T-helper 1 cell (primary cell): ENCODE results near the gene EHBP1L1.

ENCODE experiments used
- DNase-seq, 5 donors: peaks; one replicate each; pipeline ENCODE4 v3.0.0-alpha.2; 2012 to 2020

Gene EHBP1L1

DNA sequence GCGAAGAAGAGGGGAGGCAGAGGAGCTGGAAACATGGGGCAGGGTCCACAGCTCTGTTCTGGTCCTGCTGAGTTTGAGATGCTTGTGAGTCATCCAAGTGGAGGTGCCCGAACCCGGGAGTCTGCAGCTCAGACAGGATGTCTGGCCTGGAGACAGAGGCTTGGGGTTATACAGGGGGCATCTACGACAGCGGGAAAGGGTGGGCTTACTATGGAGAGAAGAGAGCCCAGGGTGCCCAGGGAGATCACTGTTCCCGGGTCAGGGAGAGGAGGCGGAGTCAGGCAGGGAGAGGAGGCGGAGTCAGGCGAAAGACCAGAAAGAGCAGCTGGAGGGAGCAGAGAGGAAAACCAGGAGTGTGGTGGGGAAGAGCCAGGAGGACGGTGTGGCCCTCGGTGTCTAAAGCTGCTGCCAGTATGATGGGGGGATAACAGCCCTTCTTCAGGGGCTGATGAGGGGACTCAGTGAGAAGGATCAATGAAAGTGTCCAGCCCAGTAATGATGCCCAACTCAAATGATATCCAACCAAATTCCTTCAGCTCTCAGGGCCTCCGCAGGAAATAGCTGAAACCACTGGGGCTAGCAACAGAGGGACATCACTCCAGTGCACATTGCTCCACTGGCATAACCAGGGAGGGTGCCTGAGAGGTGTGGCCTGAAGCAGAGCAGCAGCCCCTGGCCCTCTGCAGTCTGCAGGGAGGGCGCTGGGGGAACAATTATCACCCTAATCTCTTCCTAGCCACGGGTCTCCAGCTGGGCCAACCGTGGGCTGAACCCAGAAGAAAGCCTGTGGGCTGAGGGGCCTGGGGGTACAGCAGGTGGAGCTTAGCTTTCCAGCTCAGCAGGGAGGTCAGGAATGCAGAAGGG, 15.1 kb upstream of the EHBP1L1 start:
- no peak for DNase-seq

DNA sequence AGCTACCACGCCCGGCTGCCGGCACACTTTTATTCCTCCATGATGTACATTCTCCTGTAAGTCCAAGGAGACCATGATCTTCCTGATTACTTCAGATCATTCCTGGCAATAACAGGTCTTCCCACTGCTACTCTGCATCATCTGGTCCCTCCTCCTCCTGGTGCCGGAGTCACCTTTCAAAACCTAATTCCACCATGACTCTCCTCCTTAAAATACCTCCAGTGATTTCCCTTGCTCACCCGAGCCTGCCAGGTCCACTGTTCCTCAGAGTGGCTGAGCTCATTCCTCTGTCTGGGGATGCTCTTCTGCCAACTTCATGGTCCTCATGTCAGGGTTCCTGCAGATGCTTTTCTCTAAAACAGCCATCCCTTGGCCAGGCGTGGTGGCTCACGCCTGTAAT, 13.8 kb upstream of the EHBP1L1 start:
- no peak for DNase-seq

DNA sequence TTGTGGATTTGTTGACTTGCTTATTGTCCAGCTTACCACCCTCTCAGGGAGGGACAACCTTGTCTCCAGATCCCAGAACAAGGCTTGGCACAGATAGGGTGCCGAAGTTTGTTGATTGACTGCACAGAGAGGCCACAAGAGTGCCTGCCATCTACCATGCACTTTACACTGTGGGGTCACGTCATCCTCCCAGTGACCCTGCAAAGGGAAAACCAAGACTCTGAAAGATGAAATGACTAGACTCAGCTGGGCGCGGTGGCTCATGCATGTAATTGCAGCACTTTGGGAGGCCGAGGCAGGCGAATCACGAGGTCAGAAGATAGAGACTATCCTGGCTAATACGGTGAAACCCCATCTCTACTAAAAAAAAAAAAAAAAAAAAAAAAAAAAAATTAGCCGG, 13.1 kb upstream of the EHBP1L1 start:
- no peak for DNase-seq

DNA sequence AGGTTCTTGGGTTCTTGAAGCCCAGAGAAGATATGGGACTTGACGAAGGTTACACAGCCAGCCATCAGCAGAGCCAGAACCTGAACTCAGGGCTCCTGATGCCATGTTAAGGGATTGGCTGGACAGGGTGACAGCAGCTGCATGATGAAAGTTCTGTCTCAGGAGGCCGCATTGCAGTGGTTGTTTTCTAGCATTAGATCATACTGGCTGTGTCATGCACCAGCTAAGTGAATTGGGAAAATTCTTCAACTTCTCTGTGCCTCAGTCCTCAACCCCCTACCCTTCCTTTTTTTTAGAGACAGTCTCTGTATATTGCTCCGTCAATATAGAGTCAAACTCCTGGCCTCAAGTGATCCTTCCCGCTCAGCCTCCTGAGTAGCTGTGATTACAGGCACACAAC, 12.3 kb upstream of the EHBP1L1 start:
- DNase-seq, result no peak

DNA sequence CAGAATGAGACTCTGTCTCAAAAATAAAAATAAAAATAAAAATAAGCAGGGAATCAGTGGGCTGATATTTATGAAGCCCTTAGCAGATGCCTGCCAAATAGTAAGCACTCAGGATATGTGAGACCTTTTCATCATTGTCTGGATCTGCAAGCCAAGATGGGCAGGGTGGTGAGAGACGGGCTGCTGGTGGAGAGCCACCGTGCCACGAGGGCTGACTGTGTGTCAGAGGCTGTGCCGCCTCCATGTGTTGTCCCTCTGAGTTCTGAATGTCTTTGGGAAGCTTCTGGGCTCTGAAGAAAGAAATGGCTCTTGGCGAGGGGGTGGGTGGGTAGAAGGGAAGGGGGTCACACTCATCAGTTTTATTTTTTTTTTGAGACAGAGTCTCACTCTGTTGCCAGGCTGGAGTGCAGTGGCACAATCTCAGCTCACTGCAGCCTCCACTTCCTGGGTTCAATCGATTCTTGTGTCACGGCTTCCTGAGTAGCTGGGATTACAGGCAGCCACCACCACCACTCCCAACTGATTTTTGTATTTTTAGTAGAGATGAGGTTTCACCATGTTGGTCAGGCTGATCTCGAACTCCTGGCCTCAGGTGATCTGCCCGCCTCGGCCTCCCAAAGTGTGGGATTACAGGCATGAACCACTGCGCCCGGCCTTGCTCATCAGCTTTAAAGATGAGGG, 10.8 kb upstream of the EHBP1L1 start:
- peak in 1 of 5 donors; percentile 57 for DNase-seq

DNA sequence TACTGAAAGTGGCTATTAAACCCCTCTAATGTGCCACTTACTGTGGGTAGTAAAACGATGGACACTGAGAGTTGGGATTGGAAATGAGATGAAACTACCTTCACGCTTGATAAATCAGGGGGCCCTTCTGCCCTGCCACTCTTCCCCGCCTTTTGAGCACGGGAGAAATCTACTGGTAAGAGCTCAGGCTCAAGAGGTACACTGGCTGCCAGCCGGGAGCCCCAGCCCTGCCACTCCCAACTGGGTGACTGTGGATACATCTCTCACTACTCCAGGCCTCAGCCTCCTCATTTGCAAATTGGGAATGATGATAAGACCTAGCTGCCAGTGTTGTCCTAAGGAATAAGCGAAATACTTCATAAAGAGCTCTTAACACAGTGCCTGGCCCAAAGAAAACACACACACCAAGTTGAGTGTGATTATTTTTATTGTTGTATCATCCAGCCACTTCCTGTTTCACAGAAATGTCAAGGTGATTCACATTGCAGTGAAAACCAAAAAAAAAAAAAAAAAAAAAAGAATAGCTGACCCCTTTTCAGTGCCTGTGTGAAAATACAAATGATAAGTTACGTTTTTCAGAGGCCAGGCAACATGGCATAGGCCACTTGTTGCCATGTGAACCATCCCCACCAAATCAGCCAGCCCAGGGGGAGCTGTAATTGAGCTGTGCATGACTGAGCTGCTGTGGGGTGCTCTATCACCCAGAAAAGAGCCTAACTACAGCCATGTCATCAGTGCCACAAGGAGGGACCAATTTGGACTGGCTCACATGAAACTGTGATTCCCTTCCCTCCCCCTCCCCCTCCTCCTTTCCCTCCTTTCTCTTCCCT, 10.0 kb upstream of the EHBP1L1 start:
- DNase-seq, result peak in 1 of 5 donors; percentile 62

DNA sequence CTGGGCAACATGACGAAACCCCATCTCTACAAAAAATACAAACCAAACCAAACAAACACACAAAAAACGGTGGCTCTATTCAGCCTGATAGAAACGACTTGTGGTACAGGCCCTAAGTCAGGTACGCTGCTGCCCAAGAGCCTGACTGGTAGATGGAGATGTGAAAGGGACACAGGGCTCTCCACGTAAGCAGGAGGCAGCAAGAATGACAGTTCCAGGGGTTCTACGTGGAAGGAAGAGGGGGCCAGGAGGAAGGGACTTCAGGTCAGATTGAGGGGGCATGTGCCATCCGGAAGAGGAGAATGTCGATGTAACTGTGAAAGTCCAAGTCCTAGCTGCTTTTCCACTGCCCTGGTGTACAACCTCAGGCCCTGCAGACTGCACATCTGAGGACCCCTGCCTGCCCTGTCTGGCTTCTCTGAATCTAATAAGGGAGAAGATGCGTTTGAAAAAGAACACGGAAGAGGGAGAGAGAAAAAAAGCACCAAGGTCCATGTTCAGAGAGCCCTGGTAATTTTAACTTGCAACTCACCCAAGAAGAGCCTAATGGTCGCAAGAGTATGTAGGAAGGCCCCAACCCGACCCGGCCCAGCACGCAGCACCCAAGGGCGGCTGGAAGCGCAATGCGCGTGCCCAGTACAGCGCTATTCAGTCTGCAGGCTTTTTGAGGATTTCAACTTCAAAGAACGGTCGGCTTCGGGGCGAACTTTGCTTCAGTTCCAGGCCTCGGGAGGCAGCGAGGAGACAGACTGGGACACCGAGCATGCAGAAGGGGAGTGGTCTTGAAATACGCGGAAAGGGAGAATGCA, 6.5 kb upstream of the EHBP1L1 start:
- DNase-seq, result no peak

DNA sequence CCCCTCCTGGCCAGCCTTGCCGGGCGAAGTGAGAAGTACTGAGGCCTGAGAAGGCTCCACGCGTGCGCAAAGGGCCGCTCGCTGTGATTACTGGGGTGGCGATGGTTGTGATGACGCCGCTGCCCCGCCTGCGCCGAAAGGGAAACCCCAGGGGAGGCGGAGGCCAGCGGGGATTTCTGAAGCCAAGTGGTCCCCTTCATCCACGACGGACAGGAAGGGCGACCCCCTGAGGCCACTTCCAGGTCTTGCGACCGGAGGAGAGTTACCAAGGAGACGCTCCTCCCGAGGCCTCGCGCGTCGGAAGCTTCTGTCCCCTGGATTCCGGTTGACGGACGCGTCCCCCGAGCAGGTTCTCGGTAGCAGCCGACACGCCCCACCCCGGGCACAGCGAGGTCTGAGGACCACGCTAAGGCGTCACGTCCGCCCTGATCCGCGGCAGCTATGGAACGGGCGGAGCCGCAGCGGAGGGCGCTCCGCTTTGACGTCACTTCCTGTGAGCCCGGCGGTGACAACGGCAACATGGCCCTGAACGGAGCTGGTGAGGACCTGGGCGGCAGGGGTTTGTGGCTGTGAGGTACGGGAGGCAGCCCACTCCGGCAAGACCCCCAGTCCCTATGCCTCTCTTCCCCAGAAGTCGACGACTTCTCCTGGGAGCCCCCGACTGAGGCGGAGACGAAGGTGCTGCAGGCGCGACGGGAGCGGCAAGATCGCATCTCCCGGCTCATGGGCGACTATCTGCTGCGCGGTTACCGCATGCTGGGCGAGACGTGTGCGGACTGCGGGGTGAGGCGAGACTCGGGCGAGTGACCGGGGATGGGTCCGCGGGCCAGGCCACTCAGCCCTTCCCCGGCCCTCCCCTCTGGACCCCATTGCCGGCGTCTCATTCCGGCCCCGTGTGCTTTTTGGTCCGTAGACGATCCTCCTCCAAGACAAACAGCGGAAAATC, 5.6 kb upstream of the EHBP1L1 start, which contains the start of gene ZNRD2:
TSS of gene ZNRD2 (plus strand) at position 505 of the 946 bp plus-strand sequence. CDS start at position 520, 15 bp downstream.
- peak; percentile 97 to 100 (median 98) for DNase-seq

DNA sequence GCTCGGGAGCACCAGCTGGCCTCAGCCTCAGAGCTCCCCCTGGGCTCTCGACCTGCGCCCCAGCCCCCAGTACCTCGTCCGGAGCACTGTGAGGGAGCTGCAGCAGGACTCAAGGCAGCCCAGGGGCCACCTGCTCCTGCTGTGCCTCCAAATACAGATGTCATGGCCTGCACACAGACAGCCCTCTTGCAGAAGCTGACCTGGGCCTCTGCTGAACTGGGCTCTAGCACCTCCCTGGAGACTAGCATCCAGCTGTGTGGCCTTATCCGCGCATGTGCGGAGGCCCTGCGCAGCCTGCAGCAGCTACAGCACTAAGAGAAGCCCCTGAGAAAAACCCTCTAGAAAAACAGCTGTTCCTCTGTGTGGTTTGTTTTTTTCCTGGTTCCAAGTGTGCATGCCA, 4.4 kb upstream of the EHBP1L1 start:
- no peak for DNase-seq

DNA sequence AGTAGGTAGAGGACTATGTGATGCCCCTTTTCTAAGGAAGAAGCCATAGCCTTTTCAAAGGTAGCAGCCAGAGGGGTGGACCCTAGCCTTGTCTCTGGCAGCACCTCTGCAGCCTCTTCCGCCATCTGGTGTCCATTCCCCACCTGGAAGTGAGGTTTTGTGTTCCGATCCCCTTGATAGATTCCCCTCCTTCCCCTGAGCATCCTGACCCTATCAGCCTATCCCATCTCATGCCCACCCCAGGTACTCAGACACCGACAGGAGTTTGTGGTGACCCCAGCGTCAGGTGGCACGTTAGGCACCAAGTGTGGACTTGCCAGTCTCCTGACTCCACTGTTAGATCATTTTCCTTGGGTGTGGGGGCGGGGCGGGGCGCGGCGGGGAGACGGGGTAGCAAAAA, 3.9 kb upstream of the EHBP1L1 start:
- peak in 1 of 5 donors; percentile 50 for DNase-seq

DNA sequence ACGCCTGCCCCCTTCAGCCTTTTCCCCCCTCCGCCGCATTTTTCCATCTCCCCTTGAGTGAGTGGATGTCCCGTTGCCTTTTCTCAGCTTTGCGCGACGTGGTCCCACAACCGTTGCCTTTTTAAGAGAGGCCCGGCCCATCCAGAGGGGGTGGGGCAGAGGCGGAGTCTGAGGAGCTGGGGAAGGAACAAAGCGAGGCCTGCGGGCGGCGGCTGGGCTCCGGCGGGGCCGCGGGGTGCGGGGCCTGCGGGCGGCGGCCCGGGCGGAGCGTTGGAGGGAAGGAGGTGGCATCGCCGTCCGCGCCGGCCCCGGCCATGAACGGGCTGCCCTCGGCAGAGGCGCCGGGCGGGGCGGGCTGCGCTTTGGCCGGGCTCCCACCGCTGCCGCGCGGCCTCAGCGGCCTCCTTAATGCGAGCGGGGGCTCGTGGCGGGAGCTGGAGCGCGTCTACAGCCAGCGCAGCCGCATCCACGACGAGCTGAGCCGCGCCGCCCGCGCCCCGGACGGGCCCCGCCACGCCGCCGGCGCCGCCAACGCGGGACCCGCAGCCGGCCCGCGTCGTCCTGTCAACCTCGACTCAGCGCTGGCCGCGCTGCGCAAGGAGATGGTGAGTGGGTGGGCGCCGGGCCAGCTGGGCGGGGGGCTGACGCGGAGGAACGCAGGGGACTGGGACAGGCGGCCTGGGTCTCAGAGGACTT, 3.3 kb upstream of the EHBP1L1 start, which contains the start of gene FAM89B:
TSS of gene FAM89B (plus strand) at position 183 of the 696 bp plus-strand sequence. CDS start at position 315, 132 bp downstream.
- peak; percentile 70 to 87 (median 81) for DNase-seq

DNA sequence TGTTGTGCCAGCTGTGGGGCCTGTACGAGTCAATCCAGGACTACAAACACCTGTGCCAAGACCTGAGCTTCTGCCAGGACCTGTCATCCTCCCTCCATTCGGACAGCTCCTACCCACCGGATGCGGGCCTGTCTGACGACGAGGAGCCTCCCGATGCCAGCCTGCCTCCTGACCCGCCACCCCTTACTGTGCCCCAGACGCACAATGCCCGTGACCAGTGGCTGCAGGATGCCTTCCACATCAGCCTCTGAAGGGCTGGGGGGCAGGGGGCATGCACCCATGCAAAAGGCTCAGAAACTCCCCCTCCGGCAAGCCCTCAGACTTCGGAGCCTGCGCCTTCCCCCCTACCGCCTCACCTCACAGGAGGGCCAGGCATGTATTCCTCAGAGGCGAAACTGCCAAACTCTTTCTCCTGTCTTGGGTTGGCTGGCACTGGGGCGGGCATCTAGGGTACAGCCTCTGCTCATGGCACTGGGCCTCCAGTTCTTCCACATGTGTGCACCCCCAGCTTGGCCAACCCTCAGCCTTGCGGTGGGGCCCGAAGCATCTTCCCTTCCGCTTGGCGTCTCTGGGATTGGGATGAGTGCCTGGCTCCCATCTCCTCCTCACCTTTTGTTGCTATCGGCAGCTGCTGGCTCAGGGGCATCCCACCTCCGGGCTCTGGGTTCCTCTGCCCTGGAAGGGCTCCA, 2.3 kb upstream of the EHBP1L1 start:
- DNase-seq, result no peak

DNA sequence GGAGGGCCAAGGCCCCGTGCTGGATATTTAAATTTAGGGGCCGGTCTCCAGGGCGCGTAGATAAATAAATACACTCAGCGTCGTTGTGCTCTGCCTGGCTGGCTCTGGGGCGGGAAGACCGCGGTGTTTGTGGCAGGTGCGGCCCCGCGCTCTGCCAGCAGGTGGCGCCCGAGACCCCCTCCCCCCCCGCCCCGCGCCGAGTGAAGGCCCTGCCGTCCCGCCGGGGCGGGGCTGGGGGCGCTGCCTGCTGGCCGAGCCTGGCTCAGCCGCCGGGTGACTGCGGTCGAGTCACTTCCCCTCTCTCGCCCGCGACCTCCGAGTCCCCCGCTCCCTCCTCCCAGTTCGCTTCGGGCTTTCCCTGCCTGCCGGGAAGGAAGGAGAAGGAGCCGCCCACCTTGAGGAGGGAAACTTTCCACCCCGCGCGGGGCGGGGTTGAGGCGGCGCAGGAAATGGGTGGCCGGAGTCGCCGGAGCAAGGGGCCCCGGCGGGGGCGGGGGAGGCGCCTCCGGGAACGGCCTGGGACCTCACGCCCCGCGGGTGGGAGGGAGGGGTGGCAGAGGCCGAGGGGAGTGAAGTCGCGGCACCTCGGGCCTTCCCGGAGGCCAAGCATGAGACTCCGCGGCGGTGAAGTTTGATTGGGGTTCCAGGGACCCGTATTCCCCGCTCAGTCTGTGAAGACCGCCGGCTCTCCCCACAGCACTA, 1.6 kb upstream of the EHBP1L1 start:
- peak; percentile 74 to 95 (median 88) for DNase-seq

DNA sequence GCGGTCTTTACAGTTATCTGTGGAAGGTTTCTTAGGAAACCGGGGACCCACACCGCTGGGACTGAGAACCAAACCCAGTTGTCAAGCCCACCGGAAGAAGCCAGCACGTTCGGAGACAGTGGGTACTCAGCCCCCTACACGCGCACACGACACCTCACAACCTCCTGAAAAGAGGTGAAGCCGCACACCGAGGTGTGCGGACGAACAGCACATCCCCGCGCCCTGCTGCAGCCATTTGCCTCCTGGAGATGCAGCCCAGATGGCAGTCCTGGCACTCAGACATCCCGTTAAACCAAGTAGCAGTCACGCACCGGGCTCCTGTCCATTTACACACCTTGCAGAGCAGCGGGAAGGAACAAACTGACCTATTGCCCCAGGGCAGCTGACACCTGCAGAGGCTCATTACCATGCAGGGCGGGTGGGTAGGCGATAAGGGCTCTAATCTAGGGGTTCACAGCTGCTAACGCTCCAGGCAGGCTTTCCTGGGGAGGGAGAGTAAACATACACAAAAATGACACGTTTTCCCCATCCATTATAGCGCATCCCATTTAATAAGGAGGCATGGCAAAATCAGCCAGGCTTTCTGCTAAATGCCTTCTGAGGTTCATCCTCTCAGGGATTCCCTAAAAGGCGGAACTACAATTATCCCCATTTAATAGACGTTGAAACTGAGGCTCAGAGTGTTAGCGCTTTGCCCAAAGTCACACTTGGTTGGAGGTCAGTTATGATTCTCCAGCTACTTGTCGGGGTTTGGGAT, 864 bp upstream of the EHBP1L1 start:
- DNase-seq, result no peak

DNA sequence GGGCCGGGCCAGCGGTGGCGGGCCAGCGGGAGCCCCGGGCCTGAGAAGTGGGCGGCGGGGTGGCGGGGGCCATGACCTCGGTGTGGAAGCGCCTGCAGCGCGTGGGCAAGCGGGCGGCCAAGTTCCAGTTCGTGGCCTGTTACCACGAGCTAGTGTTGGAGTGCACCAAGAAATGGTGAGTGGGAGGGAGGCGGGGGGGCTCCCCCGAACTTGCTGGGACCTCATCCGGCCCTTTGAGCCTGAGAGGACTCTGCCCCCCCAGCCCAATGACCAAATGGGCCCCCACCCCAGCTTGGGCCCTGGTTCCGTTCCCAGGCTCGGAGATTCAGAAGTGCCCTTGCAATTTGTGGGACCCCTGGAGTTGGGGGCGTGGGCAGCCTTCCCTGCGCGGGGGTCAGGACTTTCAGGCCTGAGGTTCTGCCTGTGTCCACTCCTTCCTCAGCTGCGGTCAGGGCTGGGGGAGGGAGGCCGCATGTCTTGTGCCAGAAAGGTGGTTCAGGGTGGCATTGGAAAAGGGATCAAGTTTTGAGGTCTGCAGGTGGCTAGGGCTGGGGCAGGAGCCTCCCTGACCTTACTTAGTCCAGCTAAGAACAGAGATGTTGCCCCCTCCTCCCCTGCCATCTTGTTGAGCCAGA, 496 bp downstream of the EHBP1L1 start:
- DNase-seq, result peak in 1 of 5 donors; percentile 19

DNA sequence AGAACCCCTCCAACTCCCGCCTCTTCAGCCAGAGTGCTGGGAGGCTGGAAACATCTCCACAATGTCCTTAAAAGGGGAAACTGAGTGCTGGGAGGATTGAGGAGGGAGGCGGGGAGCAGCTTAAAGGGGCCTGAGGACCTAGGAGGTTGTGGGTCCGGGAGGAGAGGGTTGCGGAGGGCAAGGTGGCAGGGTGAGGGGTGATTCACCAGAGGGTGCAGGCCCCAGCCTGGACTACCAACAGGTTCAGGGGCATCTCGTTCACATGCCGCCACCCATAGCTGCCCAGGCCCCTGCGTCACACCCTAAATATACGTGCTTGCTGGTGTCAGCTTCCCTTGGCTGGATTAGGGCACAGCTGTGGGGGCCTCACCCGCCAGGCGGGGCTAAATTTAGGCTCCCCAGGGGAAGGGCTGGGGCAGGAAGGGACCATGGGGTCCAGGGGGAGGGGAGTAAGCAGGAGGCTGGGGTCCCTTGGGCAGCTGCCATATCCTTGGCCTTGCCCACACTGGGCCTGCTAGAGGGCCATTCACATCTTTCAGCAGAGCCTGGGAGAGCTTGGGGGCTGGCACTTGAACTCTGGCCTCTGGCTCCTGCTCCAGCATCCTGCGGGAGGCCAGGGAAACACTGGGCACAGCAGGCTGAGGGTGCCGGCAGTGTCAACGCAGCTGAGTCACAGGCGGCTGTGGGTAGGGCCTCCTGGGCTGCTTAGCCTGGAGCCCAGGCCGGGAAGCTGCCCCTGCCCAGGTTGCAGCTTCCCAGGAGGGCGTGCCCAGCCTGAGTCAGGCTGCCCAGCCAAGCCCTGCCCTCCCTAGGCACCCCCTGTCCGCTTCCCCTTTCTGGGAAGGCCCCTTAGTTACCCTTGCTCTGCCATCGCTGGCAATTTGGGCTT, 1.3 kb downstream of the EHBP1L1 start:
- DNase-seq, result peak in 1 of 5 donors; percentile 26

DNA sequence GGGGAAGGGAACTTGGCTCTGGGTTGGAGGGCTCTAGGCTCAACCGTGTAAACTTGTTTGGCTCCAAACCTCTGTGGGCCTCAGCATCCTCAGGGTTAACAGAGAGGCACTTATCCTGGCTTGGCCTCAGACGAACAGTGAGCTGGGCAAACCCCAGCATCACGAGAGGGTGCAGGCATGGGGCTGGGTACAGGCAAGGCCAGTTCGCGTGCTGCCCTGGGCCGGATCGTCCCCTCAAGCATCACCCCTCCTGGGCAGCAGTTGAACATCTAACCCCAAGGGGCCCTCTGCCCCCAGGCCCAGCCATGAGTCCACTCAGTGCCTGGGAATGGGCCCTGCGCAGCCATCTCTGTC, 1.9 kb downstream of the EHBP1L1 start:
- DNase-seq, result no peak
